Fibroblast of lung (primary cell): Measurements from ENCODE around the gene SIGLEC6.

ENCODE experiments used
- EZH2 ChIP-seq: IDR thresholded peaks from 2 replicates; pipeline ENCODE4 v1.5.1; 2012; ENCODE audit warnings: low read length, control low read depth, mild to moderate bottlenecking; ENCODE audit errors: missing control alignments
- TF ChIP-seq, protein P1 (sequence below), 2 donors: IDR thresholded peaks in 1 of 2; conservative IDR thresholded peaks in 1 of 2; 1 replicate in 1 of 2; 2 replicates in 1 of 2; pipeline ENCODE4 v1.5.1; 2011 to 2012; ENCODE audit warnings: low read length in 2 of 2, control low read depth in 1 of 2, inconsistent platforms in 1 of 2, low read depth in 1 of 2, mild to moderate bottlenecking in 1 of 2

- TF ChIP-seq, protein P1, sequence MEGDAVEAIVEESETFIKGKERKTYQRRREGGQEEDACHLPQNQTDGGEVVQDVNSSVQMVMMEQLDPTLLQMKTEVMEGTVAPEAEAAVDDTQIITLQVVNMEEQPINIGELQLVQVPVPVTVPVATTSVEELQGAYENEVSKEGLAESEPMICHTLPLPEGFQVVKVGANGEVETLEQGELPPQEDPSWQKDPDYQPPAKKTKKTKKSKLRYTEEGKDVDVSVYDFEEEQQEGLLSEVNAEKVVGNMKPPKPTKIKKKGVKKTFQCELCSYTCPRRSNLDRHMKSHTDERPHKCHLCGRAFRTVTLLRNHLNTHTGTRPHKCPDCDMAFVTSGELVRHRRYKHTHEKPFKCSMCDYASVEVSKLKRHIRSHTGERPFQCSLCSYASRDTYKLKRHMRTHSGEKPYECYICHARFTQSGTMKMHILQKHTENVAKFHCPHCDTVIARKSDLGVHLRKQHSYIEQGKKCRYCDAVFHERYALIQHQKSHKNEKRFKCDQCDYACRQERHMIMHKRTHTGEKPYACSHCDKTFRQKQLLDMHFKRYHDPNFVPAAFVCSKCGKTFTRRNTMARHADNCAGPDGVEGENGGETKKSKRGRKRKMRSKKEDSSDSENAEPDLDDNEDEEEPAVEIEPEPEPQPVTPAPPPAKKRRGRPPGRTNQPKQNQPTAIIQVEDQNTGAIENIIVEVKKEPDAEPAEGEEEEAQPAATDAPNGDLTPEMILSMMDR (conservative IDR thresholded peaks at IDR 0.05 in 1 of 2, IDR thresholded peaks at IDR 0.05 in 1 of 2; ENCODE audit: low read depth in 1 of 2, low read length in 2 of 2) = no peak
- TF ChIP-seq EZH2 = no peak
Measured at GRCh38 chr19:51503286-51503817, 28.1 kb downstream of the SIGLEC6 start.
